GM18907 (cell line): Measurements from ENCODE around the gene C6orf58.

Source experiments
- ATAC-seq: cut with Tn5 transposase; IDR thresholded peaks from one replicate; pipeline ENCODE4 v1.9.1; 2021; ENCODE audit warnings: mild to moderate bottlenecking, moderate library complexity; ENCODE audit not compliant: unreplicated experiment

C6orf58 gene

DNA sequence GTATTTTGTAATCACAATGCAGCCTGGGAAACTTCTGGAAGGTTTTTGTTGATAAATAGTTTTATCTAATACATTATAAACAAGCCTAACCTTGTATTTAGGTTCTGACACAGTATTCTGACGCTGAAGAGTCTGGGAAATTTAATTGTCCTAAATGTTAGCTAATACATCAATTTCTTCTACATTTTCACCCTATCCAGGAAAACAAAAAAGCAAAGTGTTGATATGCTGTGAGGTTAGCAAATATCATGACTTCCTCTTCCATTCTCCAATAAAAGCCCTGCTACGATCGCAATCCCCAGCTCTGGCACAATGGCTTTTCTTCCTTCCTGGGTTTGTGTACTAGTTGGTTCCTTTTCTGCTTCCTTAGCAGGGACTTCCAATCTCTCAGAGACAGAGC is at the start of gene C6orf58:
Gene C6orf58 (plus strand): TSS at position 301 of the 400 bp plus-strand sequence. CDS start 12 bp downstream, at position 313.
- no peak for ATAC-seq

DNA sequence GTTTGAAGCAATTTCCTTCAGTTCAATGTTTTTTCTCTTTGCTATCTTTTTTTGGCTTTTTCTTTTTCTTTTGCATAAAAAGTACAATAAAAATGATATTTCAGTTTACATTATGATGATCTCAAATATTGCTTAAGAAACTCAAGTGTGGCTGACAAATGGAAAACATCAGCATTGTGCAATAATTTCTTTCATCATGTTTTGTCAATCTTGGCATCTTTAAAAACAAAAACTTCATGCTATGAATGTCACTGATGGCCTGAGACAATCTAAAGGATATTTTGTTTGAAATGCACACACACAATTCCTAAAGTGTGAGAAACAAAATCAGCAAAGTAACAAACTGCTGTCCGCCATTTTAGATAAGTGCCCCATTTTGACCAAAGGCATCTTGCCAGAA is 44.0 kb upstream of the C6orf58 start:
- no peak for ATAC-seq

GRCh38 chr6:127533736-127534135 is 43.2 kb upstream of the C6orf58 start:
- ATAC-seq, result no peak

DNA sequence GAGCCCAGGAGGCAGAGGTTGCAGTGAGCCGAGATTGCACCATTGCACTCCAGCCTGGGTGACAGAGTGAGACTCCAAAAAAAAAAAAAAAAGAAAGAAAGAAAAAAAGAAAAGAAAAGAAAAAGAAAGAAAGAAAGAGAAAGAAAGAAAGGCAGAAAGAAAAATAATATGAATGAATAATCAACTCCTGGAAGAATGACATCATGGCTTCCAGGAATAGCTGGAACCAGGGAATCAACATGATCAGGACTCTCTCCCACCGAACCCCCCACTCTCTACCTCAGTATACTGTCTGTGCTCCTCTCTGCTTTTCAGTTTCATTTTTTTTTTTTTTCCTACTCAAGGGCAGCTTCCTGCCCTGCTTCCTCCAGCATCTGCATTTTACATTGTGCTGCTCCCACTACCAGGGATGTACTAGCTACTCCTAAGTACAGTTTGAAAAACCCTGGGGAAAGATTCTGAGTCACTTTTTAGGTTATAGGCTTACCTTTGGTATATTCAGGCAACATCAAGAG is 38.2 kb upstream of the C6orf58 start:
- peak; percentile 25 for ATAC-seq

DNA sequence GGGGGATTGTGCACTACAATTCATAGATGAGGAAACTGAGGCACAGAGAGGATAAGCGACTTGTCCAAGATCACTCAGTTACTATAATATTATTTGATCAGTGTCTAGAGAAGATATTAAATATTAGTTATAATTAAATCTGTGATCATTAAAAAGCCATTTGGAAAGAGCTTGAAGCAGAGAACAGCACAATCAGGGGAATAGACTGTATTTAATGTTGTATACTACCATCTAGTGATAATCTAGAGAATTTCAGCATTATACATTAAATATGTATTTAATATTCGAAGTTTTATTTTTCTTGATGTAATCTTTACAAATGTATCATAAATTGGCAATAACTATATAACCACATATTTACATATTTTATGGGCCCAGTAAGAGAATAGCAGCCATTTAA is 37.7 kb upstream of the C6orf58 start:
- ATAC-seq, result peak; percentile 74

DNA sequence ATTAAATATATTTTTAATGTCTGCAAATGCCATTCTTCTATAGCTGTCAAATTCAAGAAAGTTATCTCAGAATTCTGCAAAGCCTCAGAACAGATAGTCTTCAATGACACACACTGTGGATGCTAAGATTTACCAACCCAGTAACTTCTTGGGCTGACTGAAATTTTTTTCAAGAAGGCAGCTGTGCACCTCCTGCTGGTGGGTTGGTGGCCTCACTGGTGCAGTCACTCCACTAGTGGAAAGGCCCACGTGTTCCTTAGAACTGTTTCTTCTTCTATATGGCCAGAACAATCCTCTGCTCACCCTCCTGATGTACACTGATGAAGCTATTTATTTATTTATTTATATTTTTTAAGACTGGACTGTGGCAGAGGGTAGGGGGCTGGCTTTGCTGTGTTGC is 29.8 kb upstream of the C6orf58 start:
- ATAC-seq, result no peak

- ATAC-seq, result no peak
Measured at GRCh38 chr6:127547904-127548649, 28.9 kb upstream of the C6orf58 start.

DNA sequence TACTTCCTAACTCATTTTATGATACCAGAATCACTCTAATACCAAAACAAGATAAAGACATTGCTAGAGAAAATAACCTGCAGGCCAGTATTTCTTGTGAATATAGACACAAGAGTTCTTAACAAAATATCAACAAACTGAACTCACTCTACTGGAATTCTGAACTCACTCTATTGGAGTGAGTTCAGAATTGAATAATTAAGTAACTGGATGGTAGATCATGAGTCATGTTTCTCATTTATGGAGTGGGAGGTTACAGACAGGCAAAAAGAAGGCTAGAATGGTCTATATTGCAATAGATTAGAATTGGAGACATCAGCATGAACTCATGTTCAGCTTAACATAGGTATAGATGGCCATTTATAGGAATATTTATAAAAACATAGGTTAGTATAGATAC is 26.6 kb upstream of the C6orf58 start:
- ATAC-seq, result no peak

DNA sequence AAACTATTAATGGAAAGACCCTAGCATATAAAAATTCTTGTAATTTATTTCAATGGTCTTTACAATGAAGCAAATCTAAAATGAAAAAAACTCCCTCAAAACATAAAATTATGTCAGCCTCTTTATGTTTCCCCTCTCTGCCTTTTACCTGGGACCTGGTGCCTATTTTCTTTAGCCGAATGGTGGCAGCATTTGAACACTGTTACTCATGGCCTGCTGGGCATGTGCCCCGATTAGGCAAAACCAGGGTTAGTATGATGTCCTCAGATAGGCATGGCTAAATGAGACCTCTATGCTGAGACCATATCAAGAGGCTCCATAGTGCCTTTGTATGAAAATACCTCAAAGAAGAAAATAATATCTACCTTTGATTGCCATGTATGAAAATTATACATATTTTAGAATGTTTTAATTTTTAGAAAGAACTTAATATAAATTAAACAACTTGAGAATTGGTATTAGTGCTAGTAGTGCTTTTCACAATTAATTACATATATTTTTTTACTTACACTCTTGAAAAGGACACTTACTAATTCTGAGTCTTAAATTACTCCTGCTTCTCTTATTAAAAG is 22.5 kb upstream of the C6orf58 start:
- ATAC-seq, result no peak

DNA sequence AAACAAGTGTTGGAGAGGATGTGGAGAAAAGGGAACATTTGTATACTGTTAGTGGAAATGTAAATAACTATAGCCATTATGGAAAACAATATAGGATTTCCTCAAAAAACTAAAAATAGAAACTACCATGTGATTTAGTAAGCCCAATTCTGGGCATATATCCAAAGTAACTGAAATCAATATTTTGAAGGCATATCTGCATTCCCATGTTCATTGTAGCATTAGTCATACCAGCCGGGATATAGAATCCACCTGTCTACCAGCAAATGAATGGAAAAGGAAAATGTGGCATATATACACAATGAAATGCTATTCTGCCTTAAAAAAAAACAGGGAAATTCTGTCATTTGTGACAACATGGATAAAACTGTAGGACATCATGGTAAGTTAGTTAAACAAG is 15.3 kb upstream of the C6orf58 start:
- ATAC-seq, result no peak

GRCh38 chr6:127564761-127565160 is 12.2 kb upstream of the C6orf58 start:
- ATAC-seq, result no peak

- no peak for ATAC-seq
Measured at GRCh38 chr6:127566119-127566518, 10.9 kb upstream of the C6orf58 start.

DNA sequence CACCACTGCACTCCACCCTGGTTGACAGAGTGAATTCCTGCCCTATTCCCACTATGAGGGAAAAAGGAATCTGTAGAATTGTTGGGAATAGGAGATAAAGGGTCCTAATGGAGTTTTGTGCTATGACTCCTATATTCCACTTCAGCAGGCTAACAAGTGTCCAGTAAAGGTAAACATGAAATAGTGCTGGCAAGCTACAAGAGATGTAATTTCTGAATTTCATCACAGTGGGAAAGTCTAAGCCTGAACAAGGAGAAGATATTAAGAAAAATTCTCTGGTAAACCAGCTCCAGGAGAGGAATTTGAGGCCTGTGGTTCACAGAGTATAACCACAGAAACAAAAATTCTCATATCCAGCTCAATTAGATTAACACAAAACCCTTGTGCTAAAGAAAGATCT is 10.3 kb upstream of the C6orf58 start:
- ATAC-seq, result no peak

- ATAC-seq, result no peak
Measured at GRCh38 chr6:127567476-127567875, 9.5 kb upstream of the C6orf58 start.

DNA sequence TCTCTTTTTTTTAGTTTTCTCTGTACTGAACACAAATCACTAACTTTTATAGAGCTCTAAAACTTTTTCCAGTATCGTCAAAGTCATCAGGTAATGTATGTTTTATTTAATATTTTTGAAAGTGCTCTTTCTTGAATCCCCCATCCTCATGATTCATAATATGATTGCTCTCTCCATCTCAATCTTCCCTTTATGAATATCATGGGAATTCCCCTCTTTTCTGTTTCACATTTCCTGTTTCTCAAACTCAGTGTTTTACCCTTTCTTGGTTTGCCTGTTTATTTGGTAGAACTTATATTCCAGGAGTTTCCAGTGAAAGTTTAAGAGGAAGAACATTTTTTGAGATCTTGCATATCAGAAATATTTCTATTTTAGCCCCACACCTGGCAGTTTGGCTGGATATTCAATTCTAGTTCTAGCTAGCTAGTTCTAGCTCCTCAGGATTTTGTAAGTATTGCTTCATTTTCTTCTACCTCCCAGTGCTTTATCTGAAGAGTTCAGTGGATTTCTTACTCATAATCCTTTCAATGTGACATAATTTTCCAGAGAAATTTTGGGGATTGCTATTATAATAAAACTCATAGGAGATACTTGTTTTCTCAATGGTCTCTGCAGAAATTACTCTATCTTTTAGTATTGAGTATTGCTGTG is 6.1 kb upstream of the C6orf58 start:
- peak; percentile 96 for ATAC-seq

DNA sequence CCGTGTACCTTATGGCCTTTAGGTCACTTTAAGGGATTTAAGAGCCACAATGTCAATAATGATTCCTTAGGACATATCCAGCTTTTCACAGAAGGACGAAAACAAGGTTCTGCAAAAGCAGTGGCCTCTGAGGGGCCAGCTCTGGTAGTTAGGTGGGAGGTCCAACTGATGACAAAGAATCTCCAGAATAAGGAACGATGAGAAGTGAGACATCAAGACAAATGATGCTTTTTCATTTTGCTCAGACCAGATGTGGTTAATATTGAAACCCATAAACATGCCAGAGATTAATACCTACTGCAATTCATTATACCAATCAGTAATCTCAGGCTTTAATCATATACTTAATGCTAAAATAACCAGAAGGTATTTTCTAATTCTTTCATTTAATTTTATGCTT is 1.9 kb downstream of the C6orf58 start:
- no peak for ATAC-seq

GRCh38 chr6:127581576-127581975 is 4.6 kb downstream of the C6orf58 start:
- no peak for ATAC-seq

DNA sequence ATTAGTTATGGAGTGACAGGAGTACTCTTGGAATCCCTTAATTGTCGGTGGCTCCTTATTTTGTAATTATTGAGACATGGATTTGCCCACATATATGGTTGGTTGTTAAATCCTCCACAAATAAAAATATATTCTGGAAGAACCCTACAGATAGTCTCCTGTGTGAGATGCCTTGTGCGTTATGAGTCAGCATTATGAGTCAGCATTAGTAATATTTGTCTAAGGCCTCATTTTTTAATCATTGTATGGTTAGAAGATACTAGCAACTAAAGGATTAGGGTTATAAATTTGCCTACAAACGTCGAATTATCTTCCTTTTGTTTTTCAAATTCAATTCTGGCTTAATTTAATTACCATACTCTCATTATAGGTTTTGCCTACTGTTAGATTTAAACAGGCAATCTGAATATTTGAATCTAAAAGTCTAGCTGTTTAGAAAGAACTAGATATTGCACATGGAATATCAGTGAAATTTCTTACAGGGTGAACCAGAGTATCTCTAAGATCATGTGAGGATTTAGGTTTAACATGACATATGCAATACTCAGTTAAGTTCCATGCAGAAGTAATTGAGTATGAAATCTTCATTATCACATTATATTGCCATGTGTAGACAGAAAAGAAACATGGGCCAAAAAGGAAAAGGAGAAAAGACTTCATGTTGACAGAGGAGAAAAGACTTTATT is 5.9 kb downstream of the C6orf58 start:
- no peak for ATAC-seq

DNA sequence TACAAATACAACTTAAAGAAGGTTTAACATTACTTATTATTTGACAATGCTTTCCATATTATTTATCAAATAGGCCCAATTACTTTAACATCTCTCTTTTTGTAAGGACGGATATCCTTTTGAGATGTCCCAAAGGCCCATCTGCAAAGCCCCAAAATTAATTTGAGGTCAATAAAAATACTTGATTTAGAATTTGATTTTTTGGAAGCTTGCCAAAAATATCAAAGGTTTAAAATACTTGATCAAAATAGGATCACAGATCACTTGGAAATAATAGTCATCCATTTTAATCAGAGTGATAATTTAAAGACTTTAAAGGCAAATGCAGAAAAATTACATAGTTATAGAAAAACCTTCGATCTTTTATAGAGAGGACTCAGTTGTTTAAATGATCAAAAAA is 8.1 kb downstream of the C6orf58 start:
- ATAC-seq, result no peak

- ATAC-seq, result no peak
Measured at GRCh38 chr6:127586372-127586771, 9.4 kb downstream of the C6orf58 start.

- ATAC-seq, result no peak
Measured at GRCh38 chr6:127587875-127588274, 10.9 kb downstream of the C6orf58 start.
